ENCODE measurements around the gene GDF15. TPM values are rescaled to one million over a fixed set of nuclear protein-coding genes. Genes with fewer than 3 reads are reported as not detected.

The GDF15 gene
- total RNA-seq, 1 donor from 2014 or later = not detected

DNA sequence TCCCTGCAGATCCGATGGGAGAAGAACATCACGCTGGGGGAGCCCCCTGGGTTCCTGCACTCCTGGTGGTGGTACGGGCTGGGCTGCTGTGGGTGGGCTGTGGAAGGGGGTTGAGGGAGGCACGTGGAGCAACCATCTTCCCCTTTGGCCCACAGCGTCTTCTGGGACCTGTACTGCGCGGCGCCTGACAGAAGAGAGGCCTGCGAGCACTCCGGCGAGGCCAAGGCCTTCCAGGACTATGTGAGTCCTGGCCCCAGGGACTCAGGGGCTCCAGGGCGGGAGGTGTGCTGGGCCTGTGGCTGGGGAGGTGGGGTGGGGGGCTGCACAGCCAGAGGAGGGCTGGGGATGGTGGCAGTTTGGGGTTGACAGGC, 41.8 kb downstream of the GDF15 start:
- POLR2A ChIA-PET = interaction anchor here (1.4 to 2.3 kb wide), 2 partner anchors 9 kb away, joined by 8 to 12 read pairs; partner anchors contain the start of gene SSBP4
- H3K36me3 Mint-ChIP-seq (ENCODE audit: low read depth) = no peaks in the 10 kb centered on the region
- no peak overlapping the region for H3K27ac Mint-ChIP-seq

DNA sequence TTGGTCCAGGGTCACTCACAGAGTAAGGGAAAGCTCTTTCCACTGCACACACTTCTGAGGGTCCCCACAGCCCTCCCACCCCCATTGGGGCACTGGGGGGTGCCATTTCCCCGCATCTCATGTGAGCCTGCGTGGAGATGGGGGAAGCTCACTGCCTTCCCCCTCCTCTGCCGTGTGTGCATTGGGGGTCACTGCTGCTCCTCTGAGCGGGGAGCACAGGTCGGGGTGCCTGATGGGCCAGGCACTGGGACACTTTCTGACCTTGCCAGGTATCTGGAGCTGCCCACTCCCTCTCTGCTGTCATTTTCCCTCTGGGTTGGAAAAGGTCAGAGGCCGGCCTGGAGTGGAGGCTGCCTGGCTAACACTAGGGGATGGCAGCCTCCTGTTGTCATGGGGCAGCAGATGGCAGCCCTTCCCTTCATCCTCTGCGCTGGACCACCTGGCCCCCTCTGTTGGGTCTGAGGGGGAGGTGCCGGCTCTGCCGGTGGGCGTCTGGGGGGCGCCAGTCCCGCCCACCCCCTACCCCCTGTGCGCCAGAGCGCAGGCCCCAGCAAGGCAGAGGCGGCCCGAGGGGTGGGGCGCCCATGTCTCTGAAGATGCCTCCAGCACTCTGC, 42.3 kb downstream of the GDF15 start:
- Mint-ChIP-seq H3K27me3 (no peaks in the 10 kb centered on the region), H3K36me3 (ENCODE audit: low read depth) (no peaks in the 10 kb centered on the region), H3K27ac (no peak overlapping the region), H3K4me1 (peaks cover 22% of the 10 kb centered on the region), H3K4me3 (no peak overlapping the region), H3K9me3 (no peaks in the 10 kb centered on the region)
- ChIA-PET CTCF (interaction anchor here (0.6 to 1.7 kb wide), 6 partner anchors 8 to 149 kb away, joined by 3 to 5 read pairs (median 3); partner anchors contain the start of gene SSBP4), POLR2A (interaction anchor here (0.6 to 2.3 kb wide), 12 partner anchors 9 to 732 kb away, joined by 3 to 12 read pairs (median 4); partner anchors contain the start of genes ARRDC2, LSM4 and SSBP4)
- intact Hi-C loops (cut with micrococcal nuclease) = loop anchor here (1.0 kb wide), 1 partner anchor 9 kb away; the partner anchor contains the start of gene SSBP4
- ATAC-seq (ENCODE audit: low read depth) (no peak), DNase-seq (no peak)
- TF ChIP-seq, protein P1, sequence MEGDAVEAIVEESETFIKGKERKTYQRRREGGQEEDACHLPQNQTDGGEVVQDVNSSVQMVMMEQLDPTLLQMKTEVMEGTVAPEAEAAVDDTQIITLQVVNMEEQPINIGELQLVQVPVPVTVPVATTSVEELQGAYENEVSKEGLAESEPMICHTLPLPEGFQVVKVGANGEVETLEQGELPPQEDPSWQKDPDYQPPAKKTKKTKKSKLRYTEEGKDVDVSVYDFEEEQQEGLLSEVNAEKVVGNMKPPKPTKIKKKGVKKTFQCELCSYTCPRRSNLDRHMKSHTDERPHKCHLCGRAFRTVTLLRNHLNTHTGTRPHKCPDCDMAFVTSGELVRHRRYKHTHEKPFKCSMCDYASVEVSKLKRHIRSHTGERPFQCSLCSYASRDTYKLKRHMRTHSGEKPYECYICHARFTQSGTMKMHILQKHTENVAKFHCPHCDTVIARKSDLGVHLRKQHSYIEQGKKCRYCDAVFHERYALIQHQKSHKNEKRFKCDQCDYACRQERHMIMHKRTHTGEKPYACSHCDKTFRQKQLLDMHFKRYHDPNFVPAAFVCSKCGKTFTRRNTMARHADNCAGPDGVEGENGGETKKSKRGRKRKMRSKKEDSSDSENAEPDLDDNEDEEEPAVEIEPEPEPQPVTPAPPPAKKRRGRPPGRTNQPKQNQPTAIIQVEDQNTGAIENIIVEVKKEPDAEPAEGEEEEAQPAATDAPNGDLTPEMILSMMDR (IDR thresholded peaks at IDR 0.05) = no peak

More for the DNA sequence above, 41.8 kb downstream of the GDF15 start:
- Mint-ChIP-seq H3K9me3 (no peaks in the 10 kb centered on the region), H3K4me1 (peaks cover 26% of the 10 kb centered on the region), H3K4me3 (no peak overlapping the region), H3K27me3 (no peaks in the 10 kb centered on the region)
- intact Hi-C loops (cut with micrococcal nuclease) = loop anchor here (1.0 kb wide), 1 partner anchor 8 kb away; the partner anchor contains the start of gene SSBP4
- CTCF ChIA-PET = interaction anchor here (1.1 to 1.5 kb wide), 2 partner anchors 16 to 148 kb away, joined by 3 read pairs; no protein-coding TSS in a partner anchor
- DNase-seq (no peak), ATAC-seq (ENCODE audit: low read depth) (no peak)
- TF ChIP-seq, protein P1 (IDR thresholded peaks at IDR 0.05) = no peak

DNA sequence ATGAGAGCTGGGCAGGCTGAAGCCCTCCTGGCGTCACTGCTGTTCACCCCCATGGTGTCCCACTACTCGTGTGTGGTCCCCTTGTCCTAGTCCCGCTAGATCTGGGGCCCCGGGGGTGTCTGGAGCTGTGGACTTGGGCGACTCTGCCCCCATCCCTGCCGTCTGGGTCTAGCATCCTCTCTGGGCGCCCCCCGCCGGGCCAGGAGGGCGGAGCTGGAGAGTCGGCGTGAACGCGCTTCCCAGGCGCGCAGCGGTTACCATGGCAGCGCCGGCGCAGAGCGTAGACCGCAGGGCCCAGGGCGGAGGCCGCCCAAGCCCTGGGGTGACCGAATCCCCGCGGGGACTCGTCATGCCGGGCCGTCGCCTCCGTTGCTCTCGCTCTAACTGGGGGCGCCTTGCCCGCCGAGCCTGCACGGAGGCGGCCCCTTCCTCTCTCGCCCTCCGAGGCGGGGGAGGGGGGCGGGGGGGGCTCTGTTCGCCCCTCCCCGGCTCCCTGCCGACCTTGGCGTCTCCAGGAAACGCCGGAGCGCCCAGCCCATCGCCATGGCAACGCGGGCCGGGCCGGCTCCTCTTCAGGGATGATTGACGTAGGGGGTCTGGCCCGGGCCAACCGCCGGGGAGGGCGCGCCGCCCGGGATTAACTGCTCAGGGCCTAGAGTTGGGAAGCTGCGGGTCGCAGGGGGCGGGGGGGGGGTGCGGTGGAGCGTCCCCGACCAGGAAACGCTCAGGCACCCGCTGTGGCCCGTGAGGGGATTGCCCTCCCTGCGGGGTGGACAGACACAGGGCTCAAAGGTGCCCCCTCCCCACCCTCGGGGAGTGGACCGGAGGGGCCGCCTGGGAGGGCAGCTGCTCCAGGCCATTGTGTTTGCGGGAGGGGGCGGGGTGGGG, 43.1 kb downstream of the GDF15 start:
- peak overlapping the region; percentile 69 for H3K4me3 Mint-ChIP-seq
- no peaks in the 10 kb centered on the region for H3K9me3 Mint-ChIP-seq
- H3K36me3 Mint-ChIP-seq (ENCODE audit: low read depth) = no peaks in the 10 kb centered on the region
- ChIA-PET POLR2A (interaction anchor here (0.6 to 2.3 kb wide), 12 partner anchors 8 to 731 kb away, joined by 3 to 12 read pairs (median 4); partner anchors contain the start of genes ARRDC2, LSM4 and SSBP4), CTCF (interaction anchor here (0.6 to 1.7 kb wide), 6 partner anchors 9 to 150 kb away, joined by 3 to 5 read pairs (median 3); partner anchors contain the start of gene SSBP4)
- intact Hi-C loops (cut with micrococcal nuclease) = loop anchor here (1.0 kb wide), 2 partner anchors 8 to 10 kb away; partner anchors contain the start of gene SSBP4
- TF ChIP-seq, protein P1 (IDR thresholded peaks at IDR 0.05) = no peak
- peak overlapping the region; percentile 72 for H3K27ac Mint-ChIP-seq
- no peaks in the 10 kb centered on the region for H3K27me3 Mint-ChIP-seq
- DNase-seq (peak; percentile 90), ATAC-seq (ENCODE audit: low read depth) (peak; percentile 76)
- peaks cover 22% of the 10 kb centered on the region for H3K4me1 Mint-ChIP-seq

DNA sequence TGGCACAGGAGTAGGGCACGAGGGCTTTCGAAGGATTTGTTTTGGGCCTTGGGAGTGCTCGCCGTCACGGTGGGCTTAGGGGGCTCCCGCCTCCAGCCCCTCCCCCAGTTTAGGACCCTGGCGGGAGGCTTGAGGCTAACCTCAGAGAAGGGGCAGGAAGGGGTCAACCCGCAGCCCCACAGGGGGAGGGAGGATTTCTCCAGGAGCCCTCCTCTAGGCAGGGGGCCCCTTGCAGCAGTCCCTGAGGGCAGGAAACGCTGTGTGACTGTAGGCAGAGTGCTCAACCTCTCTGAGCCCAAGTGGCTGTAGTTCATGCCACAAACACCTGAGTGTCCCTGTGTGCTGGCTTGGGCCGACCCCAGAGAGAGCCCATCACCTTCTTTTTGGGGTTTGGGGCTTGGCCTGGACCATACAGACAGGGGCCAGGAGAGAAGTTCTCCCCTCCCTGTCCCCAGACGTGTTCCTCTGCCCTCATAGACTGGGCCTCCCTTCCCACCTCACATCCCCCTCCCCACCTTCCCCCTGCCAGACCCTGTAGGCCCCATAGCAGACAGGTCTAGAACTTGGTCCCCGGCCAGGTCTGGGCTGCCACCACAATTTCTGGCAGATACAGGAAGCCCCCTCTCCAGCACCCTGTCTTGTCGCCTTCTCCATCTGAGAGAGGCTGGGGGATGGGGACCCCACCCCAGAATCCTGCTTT, 43.9 kb downstream of the GDF15 start:
- Mint-ChIP-seq H3K4me1 (peaks cover 30% of the 10 kb centered on the region), H3K36me3 (ENCODE audit: low read depth) (no peaks in the 10 kb centered on the region), H3K9me3 (no peaks in the 10 kb centered on the region), H3K27me3 (no peaks in the 10 kb centered on the region), H3K27ac (peak overlapping the region; percentile 72), H3K4me3 (peak overlapping the region; percentile 69)
- DNase-seq (no peak), ATAC-seq (ENCODE audit: low read depth) (no peak)
- ChIA-PET CTCF (interaction anchor here (1.7 kb wide), 1 partner anchor 12 kb away, joined by 5 read pairs; no protein-coding TSS in a partner anchor), POLR2A (interaction anchor here (0.6 to 2.3 kb wide), 2 partner anchors 11 to 158 kb away, joined by 9 to 12 read pairs; partner anchors contain the start of gene SSBP4)
- intact Hi-C loops (cut with micrococcal nuclease) = loop anchor here (1.0 kb wide), 1 partner anchor 7 kb away; no protein-coding TSS in a partner anchor
- TF ChIP-seq, protein P1 (IDR thresholded peaks at IDR 0.05) = no peak
